ENCODE data around the gene MRNIP.

MRNIP gene

GRCh38 chr5:179886190-179886911 lies 27.7 kb upstream of the MRNIP start:
- peaks cover 0 to 16% (median 14%) of the 10 kb centered on the region in 3 donors for H3K9me3 ChIP-seq
- no peak overlapping the region for H3K4me3 ChIP-seq
- no peak overlapping the region for H3K27ac ChIP-seq
- no peaks in the 10 kb centered on the region for H3K4me1 ChIP-seq
- intact Hi-C loops (cut with DNase I; ENCODE audit: low total_unique reads): no loop called here
- no peaks in the 10 kb centered on the region for H3K27me3 ChIP-seq
- no peak for TF ChIP-seq CTCF (IDR thresholded peaks at IDR 0.05)
- DNase-seq: no peak
- H3K36me3 ChIP-seq: peaks cover 67 to 93% (median 92%) of the 10 kb centered on the region in 3 donors

- H3K36me3 ChIP-seq: peaks cover 60 to 91% (median 86%) of the 10 kb centered on the region in 3 donors
- peaks cover 0 to 16% (median 14%) of the 10 kb centered on the region in 3 donors for H3K9me3 ChIP-seq
- no peak overlapping the region for H3K27ac ChIP-seq
- intact Hi-C loops (cut with DNase I; ENCODE audit: low total_unique reads): no loop called here
- H3K4me1 ChIP-seq: no peaks in the 10 kb centered on the region
- no peak for TF ChIP-seq CTCF (IDR thresholded peaks at IDR 0.05)
- H3K4me3 ChIP-seq: no peak overlapping the region
- DNase-seq: no peak
- no peaks in the 10 kb centered on the region for H3K27me3 ChIP-seq
Observed at GRCh38 chr5:179885491-179886090, 27.0 kb upstream of the MRNIP start.

GRCh38 chr5:179883163-179883562 lies 24.5 kb upstream of the MRNIP start:
- Histone ChIP-seq H3K4me3 (no peak overlapping the region), H3K9me3 (peaks cover 0 to 16% (median 14%) of the 10 kb centered on the region in 3 donors), H3K36me3 (peaks cover 52 to 91% (median 84%) of the 10 kb centered on the region in 3 donors), H3K4me1 (peaks cover 0 to under 1% (median 0%) of the 10 kb centered on the region in 4 donors), H3K27ac (no peak overlapping the region), H3K27me3 (no peaks in the 10 kb centered on the region)
- no peak for DNase-seq
- intact Hi-C loops (cut with DNase I; ENCODE audit: low total_unique reads): no loop called here
- TF ChIP-seq CTCF (IDR thresholded peaks at IDR 0.05): no peak

GRCh38 chr5:179882338-179882737 lies 23.7 kb upstream of the MRNIP start:
- TF ChIP-seq CTCF (IDR thresholded peaks at IDR 0.05): no peak

GRCh38 chr5:179880848-179881590 lies 22.4 kb upstream of the MRNIP start:
- no peak for DNase-seq
- intact Hi-C loops (cut with DNase I; ENCODE audit: low total_unique reads): no loop called here
- Histone ChIP-seq H3K4me1 (peaks cover 0 to 2% (median 0%) of the 10 kb centered on the region in 4 donors), H3K27ac (no peak overlapping the region), H3K9me3 (peaks cover 0 to 16% (median 14%) of the 10 kb centered on the region in 3 donors), H3K36me3 (peaks cover 35 to 90% (median 76%) of the 10 kb centered on the region in 3 donors), H3K4me3 (no peak overlapping the region), H3K27me3 (no peaks in the 10 kb centered on the region)
- no peak for TF ChIP-seq CTCF (IDR thresholded peaks at IDR 0.05)

More at GRCh38 chr5:179882338-179882737, 23.7 kb upstream of the MRNIP start:
- Histone ChIP-seq H3K4me1 (peaks cover 0 to 2% (median 0%) of the 10 kb centered on the region in 4 donors), H3K27me3 (no peaks in the 10 kb centered on the region), H3K4me3 (no peak overlapping the region), H3K27ac (no peak overlapping the region), H3K9me3 (peaks cover 0 to 16% (median 14%) of the 10 kb centered on the region in 3 donors), H3K36me3 (peaks cover 44 to 90% (median 82%) of the 10 kb centered on the region in 3 donors)
- intact Hi-C loops (cut with DNase I; ENCODE audit: low total_unique reads): no loop called here
- DNase-seq: no peak
